ENCODE data around the gene PALLD.

Gene PALLD

GRCh38 chr4:168677879-168678278 is 181.0 kb downstream of the PALLD start:
- TF ChIP-seq CTCF (conservative IDR thresholded peaks at IDR 0.05; ENCODE audit: low read depth, low read length) = no peak
- H3K4me3 ChIP-seq (ENCODE audit: low read length) = no peak overlapping the region
- DNase-seq (ENCODE audit: low read depth) = no peak

GRCh38 chr4:168678751-168679366 is 182.0 kb downstream of the PALLD start:
- TF ChIP-seq CTCF (conservative IDR thresholded peaks at IDR 0.05; ENCODE audit: low read depth, low read length) = no peak
- H3K4me3 ChIP-seq (ENCODE audit: low read length) = no peak overlapping the region
- DNase-seq (ENCODE audit: low read depth) = no peak

- no peak for TF ChIP-seq CTCF (conservative IDR thresholded peaks at IDR 0.05; ENCODE audit: low read depth, low read length)
- no peak for DNase-seq (ENCODE audit: low read depth)
- H3K4me3 ChIP-seq (ENCODE audit: low read length) = no peak overlapping the region
Measured at GRCh38 chr4:168679397-168679796, 182.5 kb downstream of the PALLD start.

- no peak for TF ChIP-seq CTCF (conservative IDR thresholded peaks at IDR 0.05; ENCODE audit: low read depth, low read length)
- no peak overlapping the region for H3K4me3 ChIP-seq (ENCODE audit: low read length)
- no peak for DNase-seq (ENCODE audit: low read depth)
Measured at GRCh38 chr4:168679819-168680218, 183.0 kb downstream of the PALLD start.

GRCh38 chr4:168682898-168683500 is 186.1 kb downstream of the PALLD start:
- H3K4me3 ChIP-seq (ENCODE audit: low read length) = no peak overlapping the region
- DNase-seq (ENCODE audit: low read depth) = no peak
- TF ChIP-seq CTCF (conservative IDR thresholded peaks at IDR 0.05; ENCODE audit: low read depth, low read length) = no peak

- H3K4me3 ChIP-seq (ENCODE audit: low read length) = no peak overlapping the region
- no peak for TF ChIP-seq CTCF (conservative IDR thresholded peaks at IDR 0.05; ENCODE audit: low read depth, low read length)
- DNase-seq (ENCODE audit: low read depth) = no peak
Measured at GRCh38 chr4:168683595-168683994, 186.7 kb downstream of the PALLD start.

- TF ChIP-seq CTCF (conservative IDR thresholded peaks at IDR 0.05; ENCODE audit: low read depth, low read length) = no peak
- no peak overlapping the region for H3K4me3 ChIP-seq (ENCODE audit: low read length)
- DNase-seq (ENCODE audit: low read depth) = no peak
Measured at GRCh38 chr4:168685136-168685809, 188.4 kb downstream of the PALLD start.

Measured in retinal pigment epithelial cell (primary cell).